ACHN (cell line): ENCODE measurements around the gene RAB20.
"Not testable (repeated sequence)": the region's sequence is repeated elsewhere in the genome, so short reads cannot be mapped to it uniquely, and the experiment has no call there.

Source experiments
- DNase-seq: peaks from one replicate; pipeline ENCODE4 v3.0.0-alpha.2; 2015
- in situ Hi-C: cut with HindIII; loops from 2 replicates; pipeline ENCODE4 v1.10.0; 2017; ENCODE audit warnings: low sequenced_read_pairs, low pct_ligation_motif_present, low pct_unique_long_range_greater_than_20kb

The RAB20 gene

GRCh38 chr13:110576736-110577476, 15.4 kb upstream of the RAB20 start:
- DNase-seq = no peak
- in situ Hi-C loops = no loop called here

- in situ Hi-C loops = no loop called here
- no peak for DNase-seq
These were observed 14.5 kb upstream of the RAB20 start for GRCh38 chr13:110576070-110576394.

DNA sequence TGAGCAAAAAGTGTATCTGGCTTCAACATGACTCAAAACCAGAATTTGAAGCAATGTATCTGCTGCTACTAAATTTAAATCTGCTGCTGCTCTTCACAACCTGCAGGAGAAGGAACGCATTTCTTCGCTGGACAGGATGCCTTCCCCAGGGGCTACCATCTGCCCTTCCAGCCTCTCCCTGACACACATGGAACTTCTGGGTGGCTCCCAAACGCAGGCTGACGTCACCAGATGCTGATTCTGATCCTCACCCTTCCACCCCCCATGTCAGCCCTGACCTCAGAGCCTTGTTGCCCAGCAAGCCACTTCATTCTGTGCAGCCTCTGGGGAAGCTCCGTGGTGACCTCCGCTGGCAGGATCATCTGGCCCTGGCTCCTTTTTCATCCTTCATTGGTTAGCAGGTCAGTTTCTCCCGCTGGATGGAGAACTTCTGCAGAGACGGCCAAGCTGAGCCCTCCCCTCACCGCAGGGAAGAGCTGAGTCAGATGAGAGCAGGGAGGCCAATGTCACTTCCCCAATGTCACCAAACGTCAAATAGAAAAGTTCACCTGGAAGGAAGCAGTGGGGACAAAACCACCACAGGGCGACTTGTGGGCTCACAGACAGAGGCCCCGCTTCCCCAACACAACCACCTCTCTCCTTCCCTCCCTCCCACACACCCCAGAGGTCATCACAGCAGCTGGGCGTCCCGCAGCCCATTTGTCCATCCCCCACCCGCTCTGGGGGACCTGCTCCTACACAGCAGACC, 14.0 kb upstream of the RAB20 start:
- DNase-seq = no peak
- in situ Hi-C loops = no loop called here

- DNase-seq = no peak
- in situ Hi-C loops = no loop called here
These were observed 12.6 kb upstream of the RAB20 start for GRCh38 chr13:110574161-110574560.

- no peak for DNase-seq
- in situ Hi-C loops = no loop called here
These were observed 11.2 kb upstream of the RAB20 start for GRCh38 chr13:110572778-110573118.

DNA sequence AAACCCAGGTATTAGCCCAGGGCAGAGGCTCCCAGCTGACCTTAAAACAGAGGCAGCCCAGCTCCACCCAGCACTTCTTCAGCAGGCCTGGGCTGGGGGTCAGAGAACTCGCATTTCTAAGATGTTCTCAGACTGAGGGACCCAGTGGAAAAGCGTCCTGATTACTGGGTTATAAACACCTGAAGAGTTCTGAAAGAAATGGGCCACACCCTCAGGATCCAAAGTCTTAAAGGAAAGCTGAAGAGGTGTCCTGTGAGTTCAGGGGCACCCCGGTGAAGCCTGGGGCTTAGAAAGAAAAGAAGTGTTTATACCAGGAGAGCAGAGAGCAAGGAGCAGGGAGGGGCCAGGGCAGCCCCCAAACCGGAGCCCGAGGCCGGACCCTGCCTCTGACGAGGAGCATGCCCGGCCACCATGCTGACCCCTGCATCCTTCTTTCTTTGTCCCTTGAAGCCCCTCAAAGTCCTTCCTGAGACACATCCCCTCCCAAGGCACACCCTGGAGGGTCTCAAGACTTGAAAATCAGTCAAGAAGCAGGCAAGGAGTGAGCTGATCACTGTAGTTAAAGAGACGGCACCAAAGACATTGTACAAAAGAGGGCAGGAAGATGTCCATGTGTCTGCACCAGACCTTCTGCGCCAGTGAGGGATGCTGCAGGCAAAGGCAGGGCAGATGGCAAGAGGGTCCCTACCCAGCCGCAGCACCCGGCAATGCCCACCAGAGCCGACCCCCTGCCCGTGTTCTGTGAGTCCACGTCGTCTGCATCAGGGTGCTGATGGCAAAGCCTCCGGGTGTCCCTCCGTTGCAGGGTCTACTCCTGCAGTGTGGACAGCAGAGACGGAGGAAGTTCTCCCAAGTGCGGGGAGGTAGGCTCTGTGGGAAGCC, 10.6 kb upstream of the RAB20 start:
- in situ Hi-C loops = no loop called here
- DNase-seq = no peak

- DNase-seq = no peak
- in situ Hi-C loops = no loop called here
These were observed 9.4 kb upstream of the RAB20 start for GRCh38 chr13:110570886-110571285.

- DNase-seq, in situ Hi-C loops: not testable (repeated sequence)
These were observed 8.4 kb upstream of the RAB20 start for GRCh38 chr13:110569962-110570361.

DNA sequence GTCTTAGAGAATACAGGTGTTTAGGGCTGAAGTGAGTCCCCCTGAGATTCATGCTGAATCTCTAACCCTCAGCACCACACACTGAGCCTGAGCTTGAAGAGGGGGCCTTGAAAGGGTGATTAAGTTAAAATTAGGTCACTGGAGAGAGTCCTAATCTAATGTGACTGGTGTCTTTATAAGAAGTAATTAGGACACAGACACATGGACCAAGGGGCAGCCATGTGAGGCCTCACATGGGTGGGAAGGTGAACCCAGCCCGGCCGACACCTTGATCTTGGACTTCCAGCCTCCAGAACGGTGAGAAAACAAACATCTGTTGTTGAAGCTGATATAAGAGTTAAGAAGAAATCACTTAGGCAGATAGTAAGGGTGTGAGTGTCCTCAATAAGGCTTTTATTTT, 7.1 kb upstream of the RAB20 start:
- in situ Hi-C loops = no loop called here
- DNase-seq = no peak

DNA sequence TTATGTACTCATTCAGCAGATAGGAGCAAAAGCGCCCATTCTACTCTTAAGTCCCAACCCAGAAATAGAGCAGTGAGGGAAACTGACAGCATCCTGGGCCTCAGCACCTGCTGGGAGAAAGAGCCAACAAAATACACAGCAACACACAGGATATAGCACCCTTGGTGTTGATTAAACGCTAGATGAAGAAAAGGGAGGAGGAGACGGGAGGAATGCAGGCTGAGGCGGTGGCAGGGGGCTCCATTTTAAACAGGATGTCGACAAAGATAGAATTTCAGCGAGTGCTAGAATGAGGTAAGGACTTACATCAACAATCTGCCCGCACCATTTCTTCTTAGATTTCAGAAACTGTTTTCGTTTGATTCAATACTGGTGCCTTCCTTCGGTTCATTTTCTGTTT, 4.6 kb upstream of the RAB20 start:
- in situ Hi-C loops = no loop called here
- DNase-seq = no peak

DNA sequence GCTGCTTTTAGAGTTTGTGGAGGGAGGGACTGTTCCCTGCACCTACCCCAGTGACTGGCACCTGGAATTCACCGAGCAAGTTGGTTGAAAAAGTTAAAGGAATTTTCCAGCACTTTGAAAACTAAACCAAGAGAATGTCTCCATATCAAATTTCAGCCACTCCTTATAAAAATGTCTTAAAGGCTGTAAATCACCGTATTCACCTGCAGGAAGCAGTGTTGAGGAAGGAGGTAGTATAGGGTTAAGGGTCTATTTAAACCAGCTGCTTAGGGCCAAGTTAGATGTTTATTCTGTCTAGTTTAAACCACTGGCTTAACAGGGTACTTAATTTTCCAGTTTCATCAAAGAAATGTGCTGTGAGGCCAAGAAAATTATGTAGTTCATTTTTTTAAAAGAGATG, 3.8 kb upstream of the RAB20 start:
- no peak for DNase-seq
- in situ Hi-C loops = no loop called here

- DNase-seq = no peak
- in situ Hi-C loops = no loop called here
These were observed 3.0 kb upstream of the RAB20 start for GRCh38 chr13:110564472-110564985.

DNA sequence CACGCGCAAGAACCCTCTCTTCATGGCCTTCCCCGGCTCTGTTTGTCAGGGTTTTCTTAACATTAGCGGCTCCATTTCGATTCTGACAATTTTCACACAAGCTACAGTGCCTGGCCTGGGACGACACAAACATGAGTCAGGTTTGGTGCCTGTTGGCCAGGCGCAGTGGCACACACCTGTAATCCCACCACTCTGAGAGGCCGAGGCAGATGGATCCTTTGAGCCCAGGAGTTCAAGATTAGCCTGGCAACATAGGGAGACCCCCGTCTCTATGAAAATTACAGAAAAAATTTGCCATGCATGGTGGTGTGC, 1.9 kb upstream of the RAB20 start:
- no peak for DNase-seq
- in situ Hi-C loops = no loop called here

- no peak for DNase-seq
- in situ Hi-C loops = no loop called here
These were observed 1.4 kb upstream of the RAB20 start for GRCh38 chr13:110562696-110563462.

- DNase-seq = no peak
- in situ Hi-C loops = no loop called here
These were observed 595 bp upstream of the RAB20 start for GRCh38 chr13:110562036-110562597.

DNA sequence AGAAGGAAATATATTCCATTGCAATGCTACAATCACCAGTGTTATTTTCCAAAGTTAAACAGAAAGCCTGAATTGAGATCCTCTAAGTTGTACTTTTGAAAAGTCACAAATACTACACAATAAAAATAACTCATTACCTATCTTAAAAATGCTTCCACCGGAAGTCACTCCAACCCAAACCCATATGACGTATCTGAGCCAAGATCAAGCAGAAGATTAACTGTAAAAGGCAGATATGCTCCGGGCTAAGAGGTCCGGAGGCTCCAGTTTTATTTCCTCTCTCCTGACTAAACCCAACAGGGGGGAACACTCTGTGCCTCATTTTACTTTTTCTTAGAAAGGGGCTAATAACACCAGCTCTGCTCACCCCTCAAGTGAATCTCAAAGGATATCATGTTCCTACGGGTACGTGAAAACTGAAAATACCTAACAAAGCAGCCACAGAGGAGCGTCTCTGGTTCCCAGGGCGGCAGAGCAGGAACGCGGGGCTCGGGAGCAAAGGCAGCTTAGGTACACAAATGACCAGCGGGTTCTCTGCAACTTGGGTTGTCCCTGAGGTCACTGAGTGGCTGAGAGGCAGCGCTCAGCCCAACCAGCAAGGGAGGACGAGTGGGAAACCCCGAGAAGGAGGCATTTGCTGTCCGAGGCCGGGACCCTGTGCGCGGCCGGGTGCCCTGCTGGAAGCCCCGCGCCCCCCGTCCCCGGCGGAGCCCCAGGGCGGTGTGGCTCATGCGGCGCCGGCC, 750 bp downstream of the RAB20 start:
- in situ Hi-C loops = no loop called here
- DNase-seq = peak; percentile 25

DNA sequence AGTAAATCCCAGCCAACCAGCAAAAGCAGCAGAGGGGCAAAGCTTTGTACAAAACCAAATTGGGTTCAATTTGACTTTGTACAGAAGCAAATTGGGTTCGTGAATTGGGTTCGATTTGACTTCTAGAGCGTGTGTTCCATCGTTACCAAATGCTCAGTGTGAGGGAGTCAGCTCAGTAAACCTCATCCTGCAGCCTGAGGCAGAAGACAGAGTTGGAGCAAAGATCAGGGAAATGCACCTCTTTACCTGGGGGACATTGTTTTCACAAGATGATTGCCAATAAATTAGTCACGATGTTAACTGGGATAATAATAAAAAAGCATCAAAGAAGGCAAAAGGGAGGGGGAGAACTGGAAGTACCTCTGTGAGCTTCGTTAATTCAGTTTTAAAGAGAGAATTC, 1.5 kb downstream of the RAB20 start:
- in situ Hi-C loops = no loop called here
- no peak for DNase-seq

- no peak for DNase-seq
- in situ Hi-C loops = no loop called here
These were observed 2.0 kb downstream of the RAB20 start for GRCh38 chr13:110559429-110559943.
